Heart right ventricle (tissue), 16 donors: Measurements from ENCODE around the gene LRRC75A. TPM values are rescaled to one million over a fixed set of nuclear protein-coding genes. Genes with fewer than 3 reads are reported as not detected.

Source experiments
- ATAC-seq, 8 donors: fragments of 200-7000 bp; cut with Tn5 transposase; one replicate each; pipeline ENCODE4 v1.9.1; 2020; ENCODE audit warnings: mild to moderate bottlenecking in 8 of 8, moderate library complexity in 8 of 8, moderate number of reproducible peaks in 1 of 8
- DNase-seq, 2 donors: peaks; one replicate each; pipeline ENCODE4 v3.0.0-alpha.2; 2020
- H3K27ac ChIP-seq, 10 donors: fragments of 200-600 bp; sonication (generic) in 2 of 10; one replicate each; pipeline versions ENCODE4 v1.5.0 to v1.8.0; 2020 to 2022; ENCODE audit warnings: mild to moderate bottlenecking in 3 of 10
- H3K27me3 ChIP-seq, 7 donors: fragments of 200-600 bp; one replicate each; pipeline ENCODE4 v1.8.0; 2021 to 2022; ENCODE audit warnings: mild to moderate bottlenecking in 2 of 7
- H3K36me3 ChIP-seq, 9 donors: fragments of 200-600 bp; sonication (generic) in 1 of 9; one replicate each; pipeline versions ENCODE4 v1.5.0 to v1.8.0; 2020 to 2022; ENCODE audit warnings: mild to moderate bottlenecking in 2 of 9
- H3K4me1 ChIP-seq, 9 donors: fragments of 200-600 bp; sonication (generic) in 1 of 9; one replicate each; pipeline versions ENCODE4 v1.5.0 to v1.8.0; 2020 to 2022; ENCODE audit warnings: mild to moderate bottlenecking in 4 of 9
- H3K4me3 ChIP-seq, 10 donors: fragments of 200-600 bp; sonication (generic) in 2 of 10; one replicate each; pipeline versions ENCODE4 v1.5.0 to v1.8.0; 2020 to 2022; ENCODE audit warnings: mild to moderate bottlenecking in 7 of 10, moderate library complexity in 2 of 10
- H3K9me3 ChIP-seq, 11 donors: fragments of 200-600 bp in 10 of 11; sonication (generic) in 2 of 11; one replicate each; pipeline versions ENCODE4 v1.5.0 to v1.8.0; 2013 to 2022; ENCODE audit warnings: mild to moderate bottlenecking in 2 of 11, control low read depth in 1 of 11, moderate library complexity in 1 of 11
- WGBS, 2 donors: extraction: QIAGEN DNeasy Blood & Tissue Kit; methylation state at CpG; one replicate each; pipeline ENCODE4 v1.1.7; 2013; ENCODE audit warnings: inconsistent platforms in 1 of 2; 5-methylcytosine and 5-hydroxymethylcytosine counted together
- intact Hi-C, 10 donors: fragments of 100-400 bp; cut with DNase I; formaldehyde crosslinking; loops; one replicate each; pipeline versions ENCODE4 v1.11.1 to v1.14.2; 2022
- polyA plus RNA-seq, 2 donors: library from polyadenylated mRNA; stranded (reverse); fragments of 200-250 nt; gene quantifications; one replicate each; pipeline ENCODE4 v1.2.3, GENCODE V29; 2013
- total RNA-seq, 10 donors: library from RNA; stranded (reverse); fragmentation: NEBNext Ultra II Directional in 3 of 10; extraction: Animal tissue kit (Norgen Biotek cat#: 25700) in 3 of 10; gene quantifications; one replicate each; pipeline versions ENCODE4 v1.2.1 to v1.2.4, GENCODE V29; 2021 to 2023
- TF ChIP-seq, protein P1 (sequence below), 9 donors: fragments of 200-600 bp; sonication (generic) in 2 of 9; IDR thresholded peaks; one replicate each; pipeline versions ENCODE4 v1.5.0 to v1.8.0; 2021 to 2022; ENCODE audit warnings: antibody characterized with exemption in 9 of 9, mild to moderate bottlenecking in 5 of 9, moderate library complexity in 1 of 9
- donor health status: Arrhythmogenic right ventricular cardiomyopathy.
- donor health status: ischemic (EF 13 %, LVEDD 7.1; RV severe dilation, severe dysfunction).
- donor health status: healthy with polysubstance abuse.
- donor health status: DM: no; HTN: yes; CAD: no.
- donor health status: DM: no; HTN: no; CAD: no.
- donor health status: ischemic (EF 25% LVEDD 6.9; RV normal size, moderate dysfunction).
- donor health status: ischemic (EF 25% LVEDD 5.7; RV mildly dilated, moderate dysfunction).
- donor health status: healthy.
- donor health status: DM: yes; HTN: yes; CAD: no.
- donor health status: Ischemic cardiomyopathy.
- donor health status: ischemic (EF 35%, LVEDD 5.7; RV mildly dilated, moderate dysfunction).
- donor health status: nonischemic (EF 11% LVEDD 7.7; RV severe dilation, severe dysfunction).
- donor health status: DM: yes; HTN: yes; CAD: no.
- donor health status: PGD.
- donor health status: ischemic (EF 29% LVEDD 5.4; RV normal size, mild dysfunction).
- donor health status: nonischemic (EF 23%, LVEDD 6.1; RV moderate dilation, normal function).

LRRC75A gene
- total and polyA plus RNA-seq, 12 donors, result 0.34 to 1.3 (median 0.58) TPM

GRCh38 chr17:16471295-16471694, 20.7 kb downstream of the LRRC75A start:
- Histone ChIP-seq H3K36me3 (no peaks in the 10 kb centered on the region), H3K4me3 (no peak overlapping the region), H3K4me1 (peaks cover 4 to 28% (median 15%) of the 10 kb centered on the region in 9 donors), H3K27ac (no peak overlapping the region), H3K9me3 (no peaks in the 10 kb centered on the region), H3K27me3 (no peaks in the 10 kb centered on the region)
- TF ChIP-seq, protein P1, sequence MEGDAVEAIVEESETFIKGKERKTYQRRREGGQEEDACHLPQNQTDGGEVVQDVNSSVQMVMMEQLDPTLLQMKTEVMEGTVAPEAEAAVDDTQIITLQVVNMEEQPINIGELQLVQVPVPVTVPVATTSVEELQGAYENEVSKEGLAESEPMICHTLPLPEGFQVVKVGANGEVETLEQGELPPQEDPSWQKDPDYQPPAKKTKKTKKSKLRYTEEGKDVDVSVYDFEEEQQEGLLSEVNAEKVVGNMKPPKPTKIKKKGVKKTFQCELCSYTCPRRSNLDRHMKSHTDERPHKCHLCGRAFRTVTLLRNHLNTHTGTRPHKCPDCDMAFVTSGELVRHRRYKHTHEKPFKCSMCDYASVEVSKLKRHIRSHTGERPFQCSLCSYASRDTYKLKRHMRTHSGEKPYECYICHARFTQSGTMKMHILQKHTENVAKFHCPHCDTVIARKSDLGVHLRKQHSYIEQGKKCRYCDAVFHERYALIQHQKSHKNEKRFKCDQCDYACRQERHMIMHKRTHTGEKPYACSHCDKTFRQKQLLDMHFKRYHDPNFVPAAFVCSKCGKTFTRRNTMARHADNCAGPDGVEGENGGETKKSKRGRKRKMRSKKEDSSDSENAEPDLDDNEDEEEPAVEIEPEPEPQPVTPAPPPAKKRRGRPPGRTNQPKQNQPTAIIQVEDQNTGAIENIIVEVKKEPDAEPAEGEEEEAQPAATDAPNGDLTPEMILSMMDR (IDR thresholded peaks at IDR 0.05), result no peak
- DNase-seq (no peak), ATAC-seq (no peak)
- 85 to 90% methylated on average over 5 of the region's 5 CpGs for WGBS, 2 donors
- intact Hi-C loops, result no loop called here

DNA sequence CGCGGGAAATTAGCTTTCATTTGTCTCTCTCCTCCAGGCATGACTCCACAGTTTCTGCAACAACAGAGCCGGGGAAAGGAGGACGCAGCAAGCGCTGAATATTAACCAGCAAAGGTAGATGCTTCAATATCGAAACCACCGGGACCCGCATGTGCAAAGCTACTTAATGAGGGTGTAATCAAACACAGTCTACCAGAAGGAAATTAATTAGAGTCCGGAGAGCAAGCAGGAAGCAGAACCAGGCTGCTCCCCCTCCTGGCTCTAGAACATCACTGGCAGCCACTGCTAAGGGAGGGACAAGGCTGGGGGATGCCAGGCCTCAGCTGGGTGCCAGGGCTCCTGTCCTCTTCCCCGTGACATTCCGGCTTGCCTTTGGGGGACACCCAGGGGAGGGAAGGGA, 21.7 kb downstream of the LRRC75A start:
- peak; percentile 35 to 82 (median 66) for ATAC-seq
- peak overlapping the region in 2 of 10 donors; percentile 7 to 22 for H3K4me3 ChIP-seq
- H3K27me3 ChIP-seq, result no peaks in the 10 kb centered on the region
- no peaks in the 10 kb centered on the region for H3K9me3 ChIP-seq
- 46 to 54% methylated on average over 11 of the region's 11 CpGs for WGBS, 2 donors
- H3K36me3 ChIP-seq, result no peaks in the 10 kb centered on the region
- DNase-seq, result no peak
- H3K27ac ChIP-seq, result peak overlapping the region in 5 of 10 donors; percentile 2 to 43 (median 32)
- TF ChIP-seq, protein P1 (IDR thresholded peaks at IDR 0.05), result peak in 4 of 9 donors; percentile 18 to 43 (median 38)
- H3K4me1 ChIP-seq, result peaks cover 11 to 38% (median 17%) of the 10 kb centered on the region in 9 donors
- intact Hi-C loops, result no loop called here

GRCh38 chr17:16468428-16468992, 23.5 kb downstream of the LRRC75A start:
- 91 to 93% methylated on average over 4 of the region's 4 CpGs for WGBS, 2 donors
- Histone ChIP-seq H3K36me3 (no peaks in the 10 kb centered on the region), H3K4me1 (peaks cover 13 to 56% (median 33%) of the 10 kb centered on the region in 9 donors), H3K27ac (no peak overlapping the region), H3K27me3 (no peaks in the 10 kb centered on the region), H3K9me3 (no peaks in the 10 kb centered on the region), H3K4me3 (no peak overlapping the region)
- ATAC-seq (no peak), DNase-seq (no peak)
- TF ChIP-seq, protein P1 (IDR thresholded peaks at IDR 0.05), result no peak
- intact Hi-C loops, result no loop called here

DNA sequence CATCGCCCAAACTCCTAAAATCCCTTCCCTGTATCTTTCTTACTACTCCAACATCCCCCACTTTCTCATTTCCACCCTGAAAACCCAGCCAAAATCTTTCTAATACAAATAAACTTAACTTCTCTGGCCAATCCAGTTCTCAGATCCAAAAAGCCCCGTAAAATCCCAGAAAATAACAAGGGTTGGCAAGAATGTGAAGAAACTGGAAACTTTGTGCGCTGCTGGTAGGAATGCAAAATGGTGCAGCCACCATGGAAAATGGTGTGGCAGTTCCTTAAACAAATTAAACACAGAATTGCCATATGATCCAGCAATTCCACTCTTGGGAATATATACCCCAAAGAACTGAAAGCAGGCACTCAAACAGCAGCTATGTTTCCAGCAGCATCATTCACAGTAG, 24.1 kb downstream of the LRRC75A start:
- no peaks in the 10 kb centered on the region for H3K27me3 ChIP-seq
- intact Hi-C loops, result no loop called here
- TF ChIP-seq, protein P1 (IDR thresholded peaks at IDR 0.05), result no peak
- H3K4me3 ChIP-seq, result no peak overlapping the region
- ATAC-seq, result no peak
- no peaks in the 10 kb centered on the region for H3K36me3 ChIP-seq
- H3K9me3 ChIP-seq, result no peaks in the 10 kb centered on the region
- no peak for DNase-seq
- WGBS, 2 donors, result 71 to 84% methylated on average over 3 of the region's 3 CpGs
- H3K4me1 ChIP-seq, result peaks cover 16 to 62% (median 37%) of the 10 kb centered on the region in 9 donors
- no peak overlapping the region for H3K27ac ChIP-seq
